Measurements from ENCODE around the gene ZBTB17.
"Not testable (repeated sequence)": the region's sequence is repeated elsewhere in the genome, so short reads cannot be mapped to it uniquely, and the experiment has no call there.

Gene ZBTB17

DNA sequence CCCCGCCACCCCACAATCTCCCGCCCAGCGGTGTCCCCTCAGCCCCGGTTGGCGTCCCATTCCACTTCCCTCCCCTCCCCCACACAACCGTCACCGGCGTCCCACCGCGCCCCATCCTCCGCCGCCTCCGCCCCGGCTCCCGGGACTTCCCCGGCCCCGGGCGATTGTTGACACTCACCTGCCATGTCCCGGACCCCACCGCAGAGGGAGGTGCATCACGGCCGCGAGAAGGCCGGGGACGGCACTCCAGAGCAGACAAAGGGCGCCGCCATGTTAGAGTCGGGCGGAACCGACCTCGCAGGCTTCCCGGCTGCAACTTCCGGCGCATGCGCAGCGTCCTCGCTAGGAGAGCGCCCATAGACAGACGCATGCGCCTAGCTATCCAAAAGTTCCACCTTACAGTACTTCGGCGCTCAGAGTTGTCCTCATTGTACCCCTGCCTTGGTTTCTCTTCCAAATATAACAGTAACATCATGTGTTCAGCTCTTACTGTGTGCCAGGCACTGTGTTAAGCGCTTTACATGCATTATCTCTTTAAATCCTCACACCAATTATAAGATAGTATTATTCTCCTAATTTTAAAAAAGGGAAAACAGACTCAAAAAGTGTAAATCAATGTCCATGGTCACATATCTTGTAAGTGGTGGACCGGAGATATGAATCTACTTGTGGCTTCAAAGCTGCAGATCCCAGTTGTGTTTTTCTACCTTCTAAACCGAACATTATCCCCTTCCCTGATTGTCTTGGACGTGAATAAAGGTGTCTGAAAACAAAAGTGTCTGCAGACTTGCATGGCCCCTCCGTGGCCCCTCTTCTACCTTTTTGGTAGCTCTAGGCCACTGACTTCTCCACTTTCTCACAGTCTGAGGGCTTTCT is at the start of gene ZBTB17:
TSS of gene ZBTB17 (minus strand) at position 297 of the 876 bp plus-strand sequence. CDS start 27,606 bp downstream, outside the sequence.
- peak within 1 kb of the TSS; percentile 87 for H3K4me3 ChIP-seq (ENCODE audit: low read length)
- DNase-seq (ENCODE audit: low read depth) = peak; percentile 62
- TF ChIP-seq, protein P1, sequence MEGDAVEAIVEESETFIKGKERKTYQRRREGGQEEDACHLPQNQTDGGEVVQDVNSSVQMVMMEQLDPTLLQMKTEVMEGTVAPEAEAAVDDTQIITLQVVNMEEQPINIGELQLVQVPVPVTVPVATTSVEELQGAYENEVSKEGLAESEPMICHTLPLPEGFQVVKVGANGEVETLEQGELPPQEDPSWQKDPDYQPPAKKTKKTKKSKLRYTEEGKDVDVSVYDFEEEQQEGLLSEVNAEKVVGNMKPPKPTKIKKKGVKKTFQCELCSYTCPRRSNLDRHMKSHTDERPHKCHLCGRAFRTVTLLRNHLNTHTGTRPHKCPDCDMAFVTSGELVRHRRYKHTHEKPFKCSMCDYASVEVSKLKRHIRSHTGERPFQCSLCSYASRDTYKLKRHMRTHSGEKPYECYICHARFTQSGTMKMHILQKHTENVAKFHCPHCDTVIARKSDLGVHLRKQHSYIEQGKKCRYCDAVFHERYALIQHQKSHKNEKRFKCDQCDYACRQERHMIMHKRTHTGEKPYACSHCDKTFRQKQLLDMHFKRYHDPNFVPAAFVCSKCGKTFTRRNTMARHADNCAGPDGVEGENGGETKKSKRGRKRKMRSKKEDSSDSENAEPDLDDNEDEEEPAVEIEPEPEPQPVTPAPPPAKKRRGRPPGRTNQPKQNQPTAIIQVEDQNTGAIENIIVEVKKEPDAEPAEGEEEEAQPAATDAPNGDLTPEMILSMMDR (conservative IDR thresholded peaks at IDR 0.05; ENCODE audit: low read depth, low read length) = no peak

DNA sequence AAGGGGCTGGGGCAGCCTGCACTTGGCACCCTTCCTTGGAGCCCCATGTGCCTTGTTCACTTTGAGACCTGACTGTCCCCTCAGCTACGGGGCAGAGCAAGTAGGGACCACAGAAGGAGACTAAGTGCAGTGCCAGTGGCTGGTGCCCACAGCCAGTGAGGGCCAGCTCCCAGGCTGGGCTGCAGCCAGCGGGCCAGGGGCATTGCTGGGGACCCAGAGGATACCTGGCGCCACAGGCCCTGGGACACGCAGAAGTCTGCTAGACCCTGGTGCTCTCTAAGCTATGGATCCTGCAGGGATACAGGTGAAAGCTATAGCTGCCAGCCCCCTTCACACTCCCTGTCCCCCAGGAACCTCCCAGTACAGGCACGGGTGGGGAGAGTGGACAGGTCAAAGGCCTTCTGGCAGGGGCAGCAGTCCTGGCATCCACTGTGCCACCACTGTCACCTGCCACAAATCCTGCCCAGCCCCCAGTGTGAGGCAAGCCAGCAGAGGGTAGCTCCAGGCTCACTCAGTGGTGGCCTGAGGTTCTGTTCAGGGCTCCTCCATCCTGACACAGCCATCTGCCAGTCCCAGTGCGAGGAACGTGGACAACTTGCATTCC is 47.3 kb upstream of the ZBTB17 start:
- DNase-seq (ENCODE audit: low read depth) = no peak
- H3K4me3 ChIP-seq (ENCODE audit: low read length) = no peak overlapping the region
- TF ChIP-seq, protein P1 (conservative IDR thresholded peaks at IDR 0.05; ENCODE audit: low read depth, low read length) = no peak

DNA sequence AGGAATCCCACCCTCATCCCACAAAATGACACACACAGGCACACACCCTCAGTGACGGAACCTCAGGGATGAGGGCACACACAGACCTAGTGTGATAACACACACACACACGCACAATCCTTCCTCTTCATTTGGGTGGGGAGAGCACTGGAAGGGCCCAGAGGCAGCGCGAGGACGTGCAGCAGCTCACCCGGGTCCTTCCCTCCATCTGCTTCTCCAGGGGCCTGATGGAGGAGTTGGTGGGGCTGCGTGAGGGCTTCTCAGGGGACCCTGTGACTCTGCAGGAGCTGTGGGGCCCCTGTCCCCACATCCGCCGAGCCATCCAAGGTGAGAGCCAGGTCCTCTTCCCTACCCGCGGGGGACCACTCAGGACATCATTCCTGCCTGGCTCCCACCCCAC is 46.5 kb upstream of the ZBTB17 start:
- no peak for DNase-seq (ENCODE audit: low read depth)
- H3K4me3 ChIP-seq (ENCODE audit: low read length) = no peak overlapping the region
- TF ChIP-seq, protein P1 (conservative IDR thresholded peaks at IDR 0.05; ENCODE audit: low read depth, low read length) = no peak

DNA sequence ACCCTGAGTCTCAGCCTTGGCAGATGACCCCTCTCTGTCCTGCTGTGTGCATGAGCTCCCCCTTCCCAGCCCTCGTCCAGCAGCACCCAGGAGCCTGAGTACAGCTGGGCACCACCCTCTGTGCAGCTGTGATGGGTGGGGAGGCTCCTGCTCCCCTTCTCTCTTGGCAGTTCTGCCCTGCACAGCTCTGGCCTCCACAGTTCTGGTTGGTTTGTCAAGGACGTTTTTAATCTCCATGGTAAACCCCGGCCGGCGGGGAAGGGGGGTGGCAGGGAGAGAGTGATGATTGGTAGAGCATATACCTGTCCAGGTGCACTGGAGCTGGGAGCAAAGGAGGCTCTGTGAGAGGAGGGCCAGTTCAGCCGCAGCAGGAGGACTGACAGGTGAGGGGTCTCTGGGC is 45.8 kb upstream of the ZBTB17 start, which contains the start of gene CLCNKA:
TSS of gene CLCNKA (plus strand) at position 356 of the 400 bp plus-strand sequence. CDS start 584 bp downstream, outside the sequence.
- H3K4me3 ChIP-seq (ENCODE audit: low read length) = no peak within 1 kb of the TSS
- TF ChIP-seq, protein P1 (conservative IDR thresholded peaks at IDR 0.05; ENCODE audit: low read depth, low read length) = no peak
- no peak for DNase-seq (ENCODE audit: low read depth)

DNA sequence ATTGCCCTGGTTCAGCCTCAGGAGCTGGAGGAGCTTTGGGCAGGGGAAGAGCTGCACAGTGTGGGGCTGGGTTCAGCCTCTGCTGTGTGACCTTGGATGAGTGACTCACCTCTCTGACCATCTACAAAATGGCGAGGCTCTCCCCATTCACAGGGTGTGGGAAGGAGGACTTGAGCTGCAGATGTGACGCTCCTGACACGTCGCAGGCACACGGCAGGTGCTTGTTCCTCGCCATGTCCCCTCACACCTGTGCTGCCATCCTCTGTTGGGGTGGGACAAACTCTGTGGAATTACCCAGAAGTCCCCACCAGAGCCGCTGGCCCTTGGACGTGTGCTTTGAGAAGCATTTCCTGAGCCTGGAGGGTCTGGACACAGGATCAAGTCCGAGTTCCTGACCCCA is 45.0 kb upstream of the ZBTB17 start:
- not testable (repeated sequence) for DNase-seq (ENCODE audit: low read depth); H3K4me3 ChIP-seq (ENCODE audit: low read length)

DNA sequence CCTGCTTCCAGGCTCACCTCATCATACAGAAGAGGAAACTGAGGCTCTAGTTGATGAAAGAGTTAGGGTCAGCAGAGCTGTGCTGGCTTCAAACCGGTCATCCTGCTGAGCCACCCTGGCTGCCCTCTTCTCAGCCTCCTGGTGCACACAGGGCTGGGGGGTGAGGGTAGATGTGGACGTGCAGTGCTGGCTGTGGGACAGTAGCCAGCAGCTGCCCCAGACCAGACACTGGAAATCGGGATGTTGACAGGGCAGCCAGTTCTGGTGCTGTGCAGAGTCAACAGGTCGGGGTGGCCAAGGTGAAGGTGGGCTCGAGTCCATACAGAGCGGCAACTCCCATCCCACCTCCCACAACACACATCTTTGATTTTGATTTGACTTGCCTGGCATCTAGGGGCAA is 44.4 kb upstream of the ZBTB17 start:
- TF ChIP-seq, protein P1 (conservative IDR thresholded peaks at IDR 0.05; ENCODE audit: low read depth, low read length) = no peak
- no peak overlapping the region for H3K4me3 ChIP-seq (ENCODE audit: low read length)
- no peak for DNase-seq (ENCODE audit: low read depth)

DNA sequence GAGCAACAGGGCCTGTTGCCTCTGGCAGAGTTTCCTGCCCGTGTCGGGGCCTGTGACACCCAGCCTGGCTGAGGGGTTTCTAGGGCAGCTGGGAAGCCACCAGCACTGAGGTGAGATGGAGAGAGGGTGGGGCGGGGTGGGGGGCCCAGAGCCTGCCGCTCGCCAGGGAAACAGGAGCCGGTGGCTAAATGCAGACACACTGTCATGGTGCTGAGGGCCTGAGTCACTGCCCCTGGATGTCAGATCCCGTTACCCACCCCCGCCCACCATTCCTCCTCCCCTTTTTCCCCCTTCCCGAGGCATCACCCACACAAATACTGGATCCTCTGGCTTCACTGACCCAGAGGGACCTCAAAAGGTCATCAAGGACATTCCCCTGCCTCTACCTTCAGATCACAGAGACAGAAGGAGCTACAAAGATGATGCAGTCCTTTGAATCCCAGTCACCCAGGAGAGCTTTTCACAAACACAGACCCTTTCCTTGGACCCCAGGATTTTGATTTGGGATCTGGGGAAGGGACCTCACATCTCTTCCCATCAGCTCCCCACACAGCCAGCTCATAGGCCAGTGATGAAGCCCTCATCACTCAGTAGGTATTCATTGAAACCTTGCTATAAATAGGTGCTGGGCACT is 43.9 kb upstream of the ZBTB17 start:
- DNase-seq (ENCODE audit: low read depth) = no peak
- H3K4me3 ChIP-seq (ENCODE audit: low read length) = no peak overlapping the region
- TF ChIP-seq, protein P1 (conservative IDR thresholded peaks at IDR 0.05; ENCODE audit: low read depth, low read length) = no peak

Measured in retinal pigment epithelial cell (primary cell).